ENCODE measurements around the gene P3H2.
"Not testable (repeated sequence)": the region's sequence is repeated elsewhere in the genome, so short reads cannot be mapped to it uniquely, and the experiment has no call there.

The P3H2 gene

DNA sequence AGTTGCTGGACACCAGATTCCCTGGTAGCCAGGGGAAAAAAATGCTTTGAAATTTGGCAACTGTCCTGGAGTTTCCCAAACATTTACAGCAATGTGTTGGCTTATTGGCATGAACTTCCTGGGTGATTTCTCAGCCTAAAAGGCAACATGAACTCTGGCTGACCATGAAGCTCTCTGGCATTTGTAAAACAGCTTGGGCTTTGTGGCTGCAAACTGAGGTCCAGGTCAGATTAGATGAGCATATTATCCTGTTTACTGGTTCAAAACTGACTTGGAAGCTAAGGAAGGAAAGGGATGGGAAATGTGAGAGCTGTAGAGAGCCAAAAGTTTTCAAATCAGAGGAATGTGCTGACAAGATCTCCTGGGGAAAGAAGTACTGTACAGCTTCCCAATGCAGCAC lies 139.0 kb downstream of the P3H2 start:
- DNase-seq: peak; percentile 87

DNA sequence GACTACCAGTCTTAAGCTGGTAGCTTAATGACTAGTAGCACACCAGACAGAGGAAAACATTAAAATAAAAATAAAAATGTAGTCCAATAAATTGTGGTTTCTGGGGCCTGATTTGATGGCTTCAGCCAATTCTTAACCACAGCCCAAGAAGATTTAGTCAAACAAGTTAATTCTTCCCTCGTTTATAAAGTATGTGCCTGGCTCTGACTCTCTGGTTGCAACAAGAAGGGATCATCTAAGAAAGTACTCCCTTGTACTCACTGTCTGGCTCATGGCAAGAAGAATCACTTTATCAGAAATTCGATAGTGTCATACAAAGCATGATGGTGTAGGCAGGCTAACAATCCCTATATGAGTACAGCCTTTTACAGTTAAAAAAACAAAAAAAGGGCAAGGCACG lies 141.9 kb downstream of the P3H2 start:
- DNase-seq: peak; percentile 37

DNA sequence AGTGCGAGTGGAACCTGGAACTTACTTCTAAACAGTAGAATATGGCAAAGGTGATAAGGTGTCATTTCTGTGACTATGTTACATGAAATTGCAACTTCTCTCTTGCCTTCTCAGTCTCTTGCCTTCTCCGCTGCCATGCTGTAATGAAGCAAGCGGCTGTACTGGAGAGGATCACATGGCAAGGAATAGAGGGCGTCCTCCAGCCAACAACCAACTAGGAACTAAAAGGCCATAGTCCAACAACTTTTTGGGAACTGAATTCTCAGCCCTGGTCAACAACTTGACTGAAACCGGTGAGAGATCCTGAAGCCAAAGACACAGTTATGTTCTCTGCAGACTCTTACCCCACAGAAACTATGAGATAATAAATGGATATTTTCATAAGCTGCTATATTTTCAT lies 143.5 kb downstream of the P3H2 start:
- DNase-seq: no peak

DNA sequence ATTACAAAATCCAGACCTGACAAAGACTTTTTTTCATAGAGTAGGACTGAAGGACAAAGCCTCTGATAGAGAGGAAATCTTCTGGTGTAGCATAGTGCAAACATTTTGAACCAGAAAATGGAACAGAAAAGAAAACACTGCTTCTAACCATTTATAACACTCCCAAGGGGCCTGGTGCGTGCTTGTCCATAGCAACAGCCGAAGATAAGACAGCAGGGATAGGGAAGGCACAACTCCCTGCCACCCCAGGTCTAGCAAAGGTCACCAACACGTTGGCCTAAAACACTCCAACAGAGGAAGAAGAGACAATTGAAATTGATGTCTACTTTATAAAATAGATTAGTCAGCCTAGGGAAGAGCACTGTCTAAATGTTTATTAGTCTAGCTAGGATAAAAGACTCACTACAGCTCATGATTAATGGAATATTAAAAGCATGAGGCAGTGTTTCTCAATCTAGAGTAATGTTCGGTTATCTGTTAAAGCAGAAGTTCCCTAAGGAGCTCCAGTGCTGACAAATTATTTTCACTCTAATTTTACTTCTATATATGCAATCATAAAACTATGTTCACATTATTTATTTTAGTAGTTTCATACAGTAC lies 145.2 kb downstream of the P3H2 start:
- no peak for DNase-seq

DNA sequence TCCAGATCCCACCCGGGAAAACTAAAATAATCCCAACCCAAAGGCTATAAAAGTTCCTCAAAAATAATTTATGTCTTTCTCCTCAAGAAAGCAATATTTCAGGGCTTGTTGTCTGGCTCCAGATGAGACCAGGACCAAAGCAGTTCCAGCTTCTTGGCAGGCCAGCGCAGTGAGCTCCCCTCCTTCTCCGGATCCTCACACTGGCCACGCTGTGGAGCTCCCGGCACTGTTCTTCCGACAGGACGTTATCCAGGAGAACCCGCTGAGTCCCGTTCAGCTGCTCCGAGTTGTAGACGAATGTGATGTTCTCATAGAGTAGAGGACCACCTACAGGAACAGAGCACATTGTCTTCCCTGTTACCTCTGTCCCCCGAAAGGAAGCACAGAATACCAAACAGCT lies 146.3 kb downstream of the P3H2 start:
- no peak for DNase-seq

DNA sequence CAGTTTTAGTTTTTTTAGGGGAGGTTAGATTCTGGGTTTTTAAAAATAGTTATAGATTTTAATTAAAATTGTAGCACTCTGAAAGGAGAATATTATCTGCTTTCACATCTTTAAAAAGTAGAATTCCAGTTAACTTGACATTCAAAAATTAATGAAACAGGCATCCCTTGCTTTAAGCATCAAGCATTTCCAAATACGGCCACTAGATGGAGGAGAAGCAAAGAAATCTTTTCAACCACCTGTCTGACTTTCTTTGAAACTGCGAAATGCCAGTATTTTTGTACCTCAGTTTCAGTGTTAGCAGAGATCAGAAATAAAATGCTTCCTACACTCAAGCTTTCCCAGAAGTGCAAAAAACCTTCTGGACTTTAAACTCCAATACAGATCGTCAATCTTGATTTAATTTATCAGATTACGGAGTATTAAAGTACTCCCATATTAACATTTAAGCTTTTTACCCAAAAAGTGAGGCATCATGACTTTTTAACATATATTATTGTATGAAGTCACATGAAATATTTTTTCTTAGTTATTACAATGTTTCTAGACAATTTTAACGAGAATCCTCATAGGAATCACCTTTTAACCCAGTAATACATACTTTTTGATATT lies 153.3 kb downstream of the P3H2 start:
- peak; percentile 64 for DNase-seq

DNA sequence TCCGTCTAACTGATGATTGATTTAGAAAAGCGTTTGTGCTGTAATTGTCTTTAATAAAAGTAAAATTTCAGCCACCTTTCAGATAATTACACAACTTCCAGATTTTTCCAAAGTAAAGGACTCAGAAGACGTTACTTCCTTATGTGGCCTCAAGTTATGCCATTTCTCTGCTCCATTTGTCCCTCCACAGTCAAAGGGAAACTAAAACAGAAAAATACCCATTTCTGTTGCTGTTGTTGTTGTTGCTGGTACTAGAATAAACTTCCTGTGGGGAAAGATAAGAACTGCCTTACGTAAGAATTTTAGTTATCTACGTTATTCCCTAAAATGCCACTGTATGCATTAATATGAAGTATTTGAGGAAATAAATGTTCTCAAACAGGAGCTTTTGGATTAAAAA lies 153.9 kb downstream of the P3H2 start:
- DNase-seq: no peak

DNA sequence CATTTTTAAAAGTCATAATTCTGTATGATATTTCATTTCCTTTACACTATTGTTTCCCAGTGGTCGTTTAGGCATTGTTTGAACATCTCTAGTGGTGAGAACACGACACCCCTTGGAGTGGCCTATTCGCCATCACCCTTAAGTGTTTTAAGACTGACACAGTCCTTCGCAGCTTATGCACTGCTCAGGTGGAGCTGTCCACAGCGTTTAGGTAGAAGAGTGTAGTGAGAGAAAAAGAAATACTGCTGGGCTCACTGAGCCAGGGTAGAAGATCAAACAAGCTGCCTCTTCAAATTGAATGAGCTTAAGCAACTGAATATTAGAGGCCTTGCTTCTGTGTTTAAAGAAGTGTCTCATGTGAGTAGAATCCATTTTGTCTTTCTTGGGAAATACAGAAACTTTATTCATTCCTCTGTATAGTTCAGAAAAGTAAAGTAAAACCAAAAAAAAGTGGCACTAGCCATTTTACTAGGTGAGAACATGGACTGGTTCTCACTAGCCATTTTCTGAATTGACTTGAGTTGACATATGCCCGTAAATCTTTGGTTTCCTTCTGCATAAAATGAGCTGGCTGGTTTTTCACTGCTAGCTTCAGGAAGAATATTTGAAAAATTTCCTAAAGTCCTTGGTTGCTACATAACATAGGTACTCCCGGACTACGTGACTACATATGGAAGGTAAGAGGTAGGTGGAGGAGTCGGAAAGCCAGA lies 155.9 kb downstream of the P3H2 start:
- DNase-seq: no peak

DNA sequence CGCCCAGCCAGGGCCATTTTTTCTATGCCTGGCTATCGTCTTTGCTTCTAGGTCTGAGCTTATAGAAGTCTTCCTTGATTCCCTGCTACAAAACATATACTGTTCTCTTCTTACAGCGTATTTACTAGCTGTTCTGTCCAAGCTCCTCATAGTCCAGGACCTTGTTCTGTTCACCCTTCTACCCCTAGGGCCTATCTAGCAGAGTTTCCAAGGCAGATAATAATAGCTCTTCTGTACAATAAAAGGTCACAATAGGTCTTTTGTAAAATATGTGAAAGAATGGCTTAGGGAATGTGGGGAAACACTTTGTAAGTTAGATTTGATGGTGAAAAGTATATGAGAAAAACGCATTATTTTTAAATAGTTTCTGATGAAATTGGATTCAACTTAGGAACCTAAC lies 158.2 kb downstream of the P3H2 start:
- no peak for DNase-seq

DNA sequence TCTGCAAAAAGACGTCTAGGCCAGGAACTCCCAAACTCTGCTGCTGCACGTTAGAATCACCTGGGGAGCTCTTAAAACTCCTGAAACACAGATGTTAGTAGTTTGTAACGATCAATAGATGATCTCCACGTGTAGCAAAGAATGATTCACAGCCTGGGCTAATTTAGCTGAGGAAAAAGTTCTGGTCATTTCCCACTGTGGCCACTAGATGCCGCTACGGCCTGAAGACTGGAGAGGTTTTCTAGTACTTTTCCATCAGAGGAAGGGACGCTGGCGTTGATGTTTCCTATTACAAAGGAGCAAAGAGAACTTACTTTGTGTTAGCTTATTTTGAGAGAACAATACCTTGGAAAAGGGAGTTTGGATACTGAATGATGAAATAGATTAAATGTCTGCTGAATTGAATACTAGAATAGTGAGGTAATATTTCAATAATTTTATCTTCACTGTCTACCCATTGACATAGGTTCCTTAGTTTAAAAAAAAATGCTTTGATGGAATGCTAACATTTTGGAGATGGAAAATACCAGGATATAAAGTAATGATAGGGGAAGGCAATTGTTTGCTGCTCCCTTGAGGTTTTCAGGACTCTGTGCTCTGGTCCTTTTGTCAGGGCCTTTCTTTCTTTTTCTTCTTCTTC lies 159.1 kb downstream of the P3H2 start:
- DNase-seq: peak; percentile 82

DNA sequence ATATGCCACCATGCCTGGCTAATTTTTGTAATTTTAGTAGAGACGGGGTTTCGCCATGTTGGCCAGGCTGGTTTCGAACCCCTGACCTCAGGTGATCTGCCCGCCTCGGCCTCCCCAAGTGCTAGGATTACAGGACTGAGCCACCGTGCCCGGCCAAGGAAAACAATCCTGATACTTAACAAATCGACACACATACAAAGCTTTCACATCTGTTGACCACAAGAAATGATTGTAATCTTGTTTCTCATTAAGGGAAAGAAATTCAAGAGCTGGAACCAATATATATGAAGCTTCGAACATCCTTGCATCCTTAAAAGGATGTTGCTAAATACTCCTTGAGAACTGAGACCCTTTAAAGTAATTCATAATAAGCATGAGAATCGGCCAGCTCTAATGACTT lies 159.6 kb downstream of the P3H2 start:
- DNase-seq: not testable (repeated sequence)

DNA sequence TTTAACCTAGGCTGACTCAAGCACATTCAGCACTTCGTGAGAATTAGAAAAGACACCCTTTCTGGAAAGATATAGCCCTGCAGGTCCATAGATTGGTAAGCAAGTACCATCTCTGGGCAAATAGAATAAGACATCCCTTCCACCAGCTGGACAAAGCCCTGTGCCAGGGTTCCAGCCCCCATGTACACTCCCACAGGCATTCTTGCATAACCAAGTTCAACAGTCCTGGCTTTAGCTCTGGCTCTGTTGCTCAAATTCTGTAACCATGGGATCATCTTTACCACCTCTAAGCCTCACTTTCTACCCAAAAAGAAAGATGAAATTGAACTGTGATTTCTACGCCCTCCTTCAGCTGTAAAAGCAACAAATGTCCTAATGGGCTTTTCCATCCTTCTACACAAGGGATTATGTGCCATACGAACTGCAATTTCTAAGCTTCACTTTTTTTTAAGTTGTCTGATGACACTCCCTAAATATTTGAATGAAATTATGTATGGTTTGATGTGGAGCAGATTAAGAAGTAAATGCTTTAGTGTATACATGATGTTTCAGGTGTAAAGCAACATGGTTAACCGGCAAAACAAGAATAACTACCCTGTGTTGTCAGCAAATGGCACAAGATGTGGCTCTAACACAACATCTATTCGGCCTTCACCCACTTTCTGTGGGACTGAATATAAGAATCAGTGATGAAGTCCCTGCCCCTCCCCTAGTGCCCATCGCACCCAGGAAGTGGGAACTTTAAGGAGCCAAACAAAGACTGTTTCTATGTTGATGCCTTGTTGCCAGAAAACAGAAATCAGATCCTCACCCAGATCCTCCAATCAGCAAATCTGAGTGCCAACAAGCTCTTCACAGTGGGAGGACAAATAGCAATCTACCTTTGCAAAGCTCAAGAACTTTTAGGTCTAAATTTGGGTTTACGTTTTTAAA lies 165.7 kb downstream of the P3H2 start:
- DNase-seq: no peak

DNA sequence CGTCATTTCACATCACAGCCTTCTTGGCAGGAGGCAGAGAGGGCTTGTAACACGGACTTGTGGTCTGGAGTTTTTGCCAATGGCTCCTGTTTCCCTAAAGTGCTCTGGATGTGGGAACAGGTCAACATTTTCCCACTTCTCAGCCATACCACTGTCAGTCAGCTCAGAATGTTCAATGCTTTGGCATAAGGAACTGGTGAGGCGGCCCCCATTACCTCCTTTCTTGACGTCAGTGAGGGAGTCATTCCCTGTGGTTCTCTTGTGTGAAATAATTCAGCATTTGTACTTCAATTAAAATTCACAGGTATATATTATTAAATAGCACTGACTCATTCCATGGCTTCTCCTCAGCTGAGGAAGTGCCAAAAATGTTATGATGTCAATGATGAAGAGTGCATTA lies 167.1 kb downstream of the P3H2 start:
- no peak for DNase-seq

DNA sequence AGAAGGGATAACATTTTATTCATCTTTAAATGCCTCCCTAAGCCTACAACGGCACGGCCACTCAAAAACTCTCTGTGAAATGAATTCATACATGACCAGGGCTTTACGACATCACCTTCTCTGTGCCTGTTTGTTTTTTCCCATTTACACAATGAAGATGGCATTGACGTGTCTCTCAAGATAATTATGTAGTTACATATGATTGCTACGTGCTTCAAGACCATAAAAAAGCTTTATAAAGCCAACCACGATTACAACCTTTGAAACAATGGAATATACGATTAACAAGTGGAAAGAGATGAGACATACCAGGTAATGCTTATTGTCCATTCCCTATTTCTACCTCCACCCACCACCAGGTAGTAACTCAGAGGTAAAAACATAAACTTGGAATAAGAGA lies 168.4 kb downstream of the P3H2 start:
- DNase-seq: no peak

DNA sequence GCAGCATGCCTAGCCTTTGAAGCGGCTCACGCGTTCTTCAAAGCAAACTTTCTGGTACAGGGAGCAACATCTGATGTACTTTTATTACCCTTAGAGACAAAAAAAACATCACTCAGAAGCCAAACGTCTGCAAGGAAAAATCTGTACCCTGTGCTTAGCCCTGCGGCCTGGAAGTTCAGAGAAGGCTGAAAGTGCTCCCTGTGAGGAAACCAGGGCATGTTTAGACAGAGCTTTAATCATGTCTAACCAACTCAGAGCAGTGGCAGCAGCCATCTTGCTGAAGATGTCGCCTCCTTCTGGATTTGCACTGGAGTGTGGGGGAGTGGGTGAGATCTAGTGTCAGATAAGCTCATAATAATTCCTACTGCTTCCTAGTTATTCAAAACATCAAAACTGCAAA lies 170.4 kb downstream of the P3H2 start:
- no peak for DNase-seq

DNA sequence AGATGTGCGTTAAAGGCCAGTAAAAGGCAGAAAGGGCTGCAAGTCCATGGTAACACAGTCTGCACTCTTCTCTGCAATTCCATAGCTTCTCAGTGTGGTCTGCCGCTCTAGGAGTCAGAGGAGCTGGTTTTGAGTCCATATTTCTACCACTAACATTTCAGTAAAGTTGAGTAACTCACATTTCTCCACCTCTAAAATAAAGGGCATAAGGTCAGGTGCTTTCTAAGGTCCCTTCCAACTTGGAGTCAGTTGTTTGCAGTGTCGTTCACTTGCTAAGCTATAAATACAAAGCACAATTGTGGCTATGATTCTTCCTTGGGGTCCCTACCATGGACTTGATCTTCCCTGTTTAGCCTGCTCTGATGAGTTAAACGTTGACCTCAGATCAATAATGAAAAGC lies 171.1 kb downstream of the P3H2 start:
- no peak for DNase-seq

DNA sequence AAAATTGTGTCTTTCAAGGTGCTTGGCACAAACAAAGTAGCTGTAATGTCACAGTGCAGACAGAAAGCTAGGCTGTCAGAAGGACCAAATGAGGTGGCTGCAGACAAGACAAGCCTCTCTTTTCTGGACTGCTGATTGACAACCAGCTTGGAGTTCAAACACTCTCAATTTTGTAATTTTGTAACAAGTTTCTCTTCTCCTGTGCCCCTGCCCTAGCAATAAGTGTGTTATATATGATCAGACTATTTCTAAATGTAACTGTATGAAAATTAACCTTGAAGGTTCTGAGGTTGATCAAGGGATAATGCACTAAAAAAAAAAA lies 172.0 kb downstream of the P3H2 start:
- DNase-seq: no peak

DNA sequence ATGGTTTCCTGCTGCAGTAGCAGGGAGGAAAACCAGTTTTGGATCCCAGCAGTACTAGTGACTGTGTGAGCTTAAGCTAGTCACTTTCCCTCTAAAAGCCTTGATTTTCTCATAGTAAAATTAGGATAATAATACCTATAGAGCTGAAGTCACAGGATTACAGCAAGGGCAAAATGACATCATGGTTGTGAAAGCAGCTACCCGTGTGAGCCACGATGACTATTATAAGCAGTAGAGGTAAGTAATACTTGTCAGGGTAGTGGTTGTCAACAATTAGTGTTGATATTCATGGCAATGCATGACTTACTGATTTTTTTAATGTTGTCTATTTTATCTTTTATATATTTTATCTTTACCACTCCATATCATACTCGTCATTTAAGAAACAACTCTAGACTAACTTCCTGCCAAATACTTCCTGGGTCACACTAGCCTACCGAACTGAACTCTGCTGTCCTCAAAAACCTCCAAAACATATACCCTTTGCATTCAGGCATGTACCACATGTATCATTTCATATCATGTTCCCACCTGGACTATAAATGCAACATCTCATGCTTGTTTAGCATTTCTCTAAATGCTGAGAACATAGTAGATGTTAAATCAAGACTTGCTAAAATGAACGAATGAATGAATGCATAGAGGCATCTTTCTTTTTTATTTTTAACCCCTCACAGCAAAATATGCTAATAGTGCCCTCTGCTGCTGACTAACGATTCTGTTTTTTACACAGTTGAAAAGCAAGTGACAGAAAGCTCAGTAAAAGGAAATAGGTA lies 172.6 kb downstream of the P3H2 start:
- peak; percentile 57 for DNase-seq

DNA sequence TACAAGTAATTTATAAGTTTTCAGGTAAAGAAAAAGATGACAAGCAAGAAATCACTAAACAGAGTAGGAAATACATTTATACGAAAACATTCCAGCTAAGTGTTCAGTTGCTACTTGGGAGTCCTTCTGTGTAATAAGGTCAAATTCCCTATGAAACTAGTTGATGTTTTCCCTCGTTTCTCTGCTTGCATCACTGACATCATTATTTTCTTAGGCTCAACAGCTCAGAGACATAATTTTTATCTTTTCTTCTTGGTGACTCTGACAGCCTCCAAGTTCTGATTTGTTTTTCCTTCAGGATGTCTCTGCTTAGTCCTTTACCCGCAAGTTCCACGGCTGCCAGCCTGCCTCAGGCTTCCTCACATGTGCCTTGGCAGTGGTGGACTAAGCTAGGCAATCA lies 173.6 kb downstream of the P3H2 start:
- DNase-seq: no peak

DNA sequence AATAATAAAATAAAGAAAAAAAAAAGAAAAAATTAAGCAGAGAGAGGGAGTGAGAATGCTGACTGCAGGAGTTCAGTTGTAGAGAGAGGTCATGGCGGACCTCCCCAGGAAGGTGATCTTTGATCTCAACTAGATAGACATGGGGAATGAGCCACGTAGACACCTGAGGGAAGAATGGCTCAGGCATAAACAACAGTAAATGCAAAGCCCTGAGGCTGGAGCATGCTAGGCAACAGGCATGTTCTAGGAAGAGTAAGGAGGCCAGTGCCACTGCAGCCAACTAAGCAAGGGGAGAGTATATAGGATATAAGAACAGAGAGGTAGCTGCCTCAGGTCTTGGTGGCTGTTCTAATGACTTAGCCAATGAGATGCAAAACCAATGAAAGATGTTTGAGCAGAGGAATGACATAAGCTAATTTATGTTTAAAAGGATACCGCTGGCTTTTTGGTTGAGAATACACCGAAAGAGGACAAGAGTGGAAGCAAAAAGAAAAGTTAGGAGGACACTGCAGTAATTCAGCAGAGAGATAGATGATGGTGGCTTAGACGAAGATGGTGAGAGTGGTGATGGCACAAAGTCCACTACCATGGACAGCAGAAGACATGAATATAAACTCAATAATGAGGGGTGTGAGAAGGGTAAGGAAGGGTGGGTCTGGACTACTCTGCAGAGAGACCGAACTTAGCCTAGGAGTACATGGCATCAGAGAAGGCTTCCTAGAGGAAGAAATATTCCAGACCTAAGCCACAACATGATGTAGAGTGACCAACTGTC lies 174.6 kb downstream of the P3H2 start:
- DNase-seq: no peak
